Fibroblast of lung (primary cell): Measurements from ENCODE around the gene TSNAX.

Experiments used
- EZH2 ChIP-seq: IDR thresholded peaks from 2 replicates; pipeline ENCODE4 v1.5.1; 2012; ENCODE audit warnings: low read length, control low read depth, mild to moderate bottlenecking; ENCODE audit errors: missing control alignments
- TF ChIP-seq, protein P1 (sequence below), 2 donors: IDR thresholded peaks in 1 of 2; conservative IDR thresholded peaks in 1 of 2; 1 replicate in 1 of 2; 2 replicates in 1 of 2; pipeline ENCODE4 v1.5.1; 2011 to 2012; ENCODE audit warnings: low read length in 2 of 2, control low read depth in 1 of 2, inconsistent platforms in 1 of 2, low read depth in 1 of 2, mild to moderate bottlenecking in 1 of 2

- TF ChIP-seq, protein P1, sequence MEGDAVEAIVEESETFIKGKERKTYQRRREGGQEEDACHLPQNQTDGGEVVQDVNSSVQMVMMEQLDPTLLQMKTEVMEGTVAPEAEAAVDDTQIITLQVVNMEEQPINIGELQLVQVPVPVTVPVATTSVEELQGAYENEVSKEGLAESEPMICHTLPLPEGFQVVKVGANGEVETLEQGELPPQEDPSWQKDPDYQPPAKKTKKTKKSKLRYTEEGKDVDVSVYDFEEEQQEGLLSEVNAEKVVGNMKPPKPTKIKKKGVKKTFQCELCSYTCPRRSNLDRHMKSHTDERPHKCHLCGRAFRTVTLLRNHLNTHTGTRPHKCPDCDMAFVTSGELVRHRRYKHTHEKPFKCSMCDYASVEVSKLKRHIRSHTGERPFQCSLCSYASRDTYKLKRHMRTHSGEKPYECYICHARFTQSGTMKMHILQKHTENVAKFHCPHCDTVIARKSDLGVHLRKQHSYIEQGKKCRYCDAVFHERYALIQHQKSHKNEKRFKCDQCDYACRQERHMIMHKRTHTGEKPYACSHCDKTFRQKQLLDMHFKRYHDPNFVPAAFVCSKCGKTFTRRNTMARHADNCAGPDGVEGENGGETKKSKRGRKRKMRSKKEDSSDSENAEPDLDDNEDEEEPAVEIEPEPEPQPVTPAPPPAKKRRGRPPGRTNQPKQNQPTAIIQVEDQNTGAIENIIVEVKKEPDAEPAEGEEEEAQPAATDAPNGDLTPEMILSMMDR (conservative IDR thresholded peaks at IDR 0.05 in 1 of 2, IDR thresholded peaks at IDR 0.05 in 1 of 2; ENCODE audit: low read depth in 1 of 2, low read length in 2 of 2), result no peak
- no peak for TF ChIP-seq EZH2
These were observed 43.3 kb upstream of the TSNAX start for GRCh38 chr1:231485029-231485784.
